HG03565 (cell line): ENCODE results near the gene LIN7C.
"Not testable (repeated sequence)": the region's sequence is repeated elsewhere in the genome, so short reads cannot be mapped to it uniquely, and the experiment has no call there.

Experiments
- ATAC-seq: cut with Tn5 transposase; IDR thresholded peaks from one replicate; pipeline ENCODE4 v1.9.1; 2021; ENCODE audit warnings: mild to moderate bottlenecking, moderate library complexity; ENCODE audit not compliant: unreplicated experiment

The LIN7C gene

GRCh38 chr11:27506200-27507182 lies at the start of gene LIN7C:
Gene LIN7C (minus strand): TSS chr11:27506769. CDS start chr11:27506752, 17 bp downstream.
- ATAC-seq: peak; percentile 84

- ATAC-seq: no peak
These were observed 48.7 kb upstream of the LIN7C start for GRCh38 chr11:27555264-27555663.

GRCh38 chr11:27553186-27553585 lies 46.6 kb upstream of the LIN7C start:
- ATAC-seq: no peak

- no peak for ATAC-seq
These were observed 45.8 kb upstream of the LIN7C start for GRCh38 chr11:27552341-27552740.

GRCh38 chr11:27551127-27551526 lies 44.6 kb upstream of the LIN7C start:
- ATAC-seq: no peak

GRCh38 chr11:27545946-27546345 lies 39.4 kb upstream of the LIN7C start:
- no peak for ATAC-seq

- ATAC-seq: no peak
These were observed 38.5 kb upstream of the LIN7C start for GRCh38 chr11:27545035-27545434.

GRCh38 chr11:27541790-27542189 lies 35.2 kb upstream of the LIN7C start:
- ATAC-seq: no peak

GRCh38 chr11:27540051-27540450 lies 33.5 kb upstream of the LIN7C start:
- no peak for ATAC-seq

- ATAC-seq: no peak
These were observed 28.5 kb upstream of the LIN7C start for GRCh38 chr11:27535103-27535502.

- no peak for ATAC-seq
These were observed 26.2 kb upstream of the LIN7C start for GRCh38 chr11:27532652-27533325.

GRCh38 chr11:27528712-27529111 lies 22.1 kb upstream of the LIN7C start:
- no peak for ATAC-seq

GRCh38 chr11:27526535-27526934 lies 20.0 kb upstream of the LIN7C start:
- ATAC-seq: no peak

GRCh38 chr11:27525824-27526516 lies 19.4 kb upstream of the LIN7C start:
- no peak for ATAC-seq

GRCh38 chr11:27524155-27524554 lies 17.6 kb upstream of the LIN7C start:
- ATAC-seq: no peak

- ATAC-seq: no peak
These were observed 13.7 kb upstream of the LIN7C start for GRCh38 chr11:27520226-27520625.

- ATAC-seq: no peak
These were observed 11.9 kb upstream of the LIN7C start for GRCh38 chr11:27518518-27518917.

GRCh38 chr11:27517490-27517889 lies 10.9 kb upstream of the LIN7C start:
- not testable (repeated sequence) for ATAC-seq

- ATAC-seq: no peak
These were observed 8.0 kb upstream of the LIN7C start for GRCh38 chr11:27514558-27514957.

- no peak for ATAC-seq
These were observed 7.5 kb upstream of the LIN7C start for GRCh38 chr11:27514076-27514475.

- no peak for ATAC-seq
These were observed 6.8 kb upstream of the LIN7C start for GRCh38 chr11:27513389-27513788.
